SK-N-SH treated with all-trans-retinoic acid at 6 μM for 48 hours (cell line): Measurements from ENCODE around the gene ABR.

ENCODE experiments used
- ATAC-seq: fragments of 200-7000 bp; cut with Tn5 transposase; 3 replicates; pipeline ENCODE4 v1.9.1; 2020; ENCODE audit warnings: mild to moderate bottlenecking, moderate library complexity
- ARNTL ChIP-seq: fragments of 450-650 bp; formaldehyde crosslinking; IDR thresholded peaks from 2 replicates; pipeline ENCODE4 v1.5.0; 2020; ENCODE audit warnings: low read depth, mild to moderate bottlenecking, moderate library complexity, borderline replicate concordance
- BACH2 ChIP-seq: fragments of 250-450 bp; sonication (Bioruptor Pico); IDR thresholded peaks from 2 replicates; pipeline ENCODE4 v1.9.0; 2021; ENCODE audit warnings: mild to moderate bottlenecking, borderline replicate concordance
- CREB5 ChIP-seq: fragments of 250-450 bp; sonication (Bioruptor Pico); IDR thresholded peaks from 2 replicates; pipeline ENCODE4 v1.5.1; 2020; ENCODE audit warnings: low read depth, mild to moderate bottlenecking, moderate library complexity
- CSDC2 ChIP-seq: fragments of 250-450 bp; sonication (Bioruptor Pico); IDR thresholded peaks from 2 replicates; pipeline ENCODE4 v1.5.0; 2020; ENCODE audit warnings: mild to moderate bottlenecking, moderate library complexity
- CSRNP3 ChIP-seq: fragments of 250-450 bp; sonication (Bioruptor Pico); IDR thresholded peaks from 2 replicates; pipeline ENCODE4 v1.5.1; 2021; ENCODE audit warnings: mild to moderate bottlenecking, moderate library complexity
- ESRRG ChIP-seq: fragments of 250-450 bp; sonication (Bioruptor Pico); IDR thresholded peaks from 2 replicates; pipeline ENCODE4 v1.6.1; 2021; ENCODE audit warnings: mild to moderate bottlenecking
- GLIS3 ChIP-seq: fragments of 250-450 bp; sonication (Bioruptor Pico); IDR thresholded peaks from 2 replicates; pipeline ENCODE4 v1.5.0; 2020; ENCODE audit warnings: mild to moderate bottlenecking, moderate library complexity
- ISL1 ChIP-seq: fragments of 250-450 bp; sonication (Bioruptor Pico); IDR thresholded peaks from 2 replicates; pipeline ENCODE4 v2.1.2; 2022; ENCODE audit warnings: mild to moderate bottlenecking, moderate library complexity
- OSR1 ChIP-seq: fragments of 250-450 bp; sonication (Bioruptor Pico); IDR thresholded peaks from 2 replicates; pipeline ENCODE4 v1.8.0; 2022; ENCODE audit warnings: moderate library complexity, mild to moderate bottlenecking, inconsistent platforms
- PATZ1 ChIP-seq: fragments of 250-450 bp; sonication (Bioruptor Pico); IDR thresholded peaks from 2 replicates; pipeline ENCODE4 v1.8.0; 2020; ENCODE audit warnings: mild to moderate bottlenecking, moderate library complexity, borderline replicate concordance
- POU6F1 ChIP-seq: fragments of 250-450 bp; sonication (Bioruptor Pico); IDR thresholded peaks from 2 replicates; pipeline ENCODE4 v1.8.0; 2021; ENCODE audit warnings: low read depth, mild to moderate bottlenecking, moderate library complexity, borderline replicate concordance
- PPARA ChIP-seq: fragments of 250-450 bp; sonication (Bioruptor Pico); IDR thresholded peaks from 2 replicates; pipeline ENCODE4 v1.5.0; 2020; ENCODE audit warnings: mild to moderate bottlenecking, borderline replicate concordance
- RARB ChIP-seq: fragments of 250-450 bp; sonication (Bioruptor Pico); IDR thresholded peaks from 2 replicates; pipeline ENCODE4 v1.8.0; 2021; ENCODE audit warnings: mild to moderate bottlenecking, moderate library complexity
- TCF4 ChIP-seq: fragments of 250-450 bp; sonication (Bioruptor Pico); IDR thresholded peaks from 2 replicates; pipeline ENCODE4 v1.8.0; 2021; ENCODE audit warnings: mild to moderate bottlenecking, moderate library complexity, borderline replicate concordance
- TOX ChIP-seq: fragments of 250-450 bp; sonication (Bioruptor Pico); IDR thresholded peaks from 2 replicates; pipeline ENCODE4 v1.8.0; 2021; ENCODE audit warnings: mild to moderate bottlenecking, moderate library complexity, borderline replicate concordance
- TSHZ2 ChIP-seq: fragments of 250-450 bp; sonication (Bioruptor Pico); IDR thresholded peaks from 2 replicates; pipeline ENCODE4 v1.5.0; 2020; ENCODE audit warnings: mild to moderate bottlenecking, moderate library complexity
- ZC3H10 ChIP-seq: fragments of 250-450 bp; sonication (Bioruptor Pico); IDR thresholded peaks from 2 replicates; pipeline ENCODE4 v1.5.1; 2021; ENCODE audit warnings: mild to moderate bottlenecking, moderate library complexity
- ZFP3 ChIP-seq: fragments of 250-450 bp; sonication (Bioruptor Pico); IDR thresholded peaks from 2 replicates; pipeline ENCODE4 v1.5.0; 2020; ENCODE audit warnings: mild to moderate bottlenecking, moderate library complexity
- ZFP30 ChIP-seq: fragments of 450-650 bp; formaldehyde crosslinking; IDR thresholded peaks from 2 replicates; pipeline ENCODE4 v1.5.0; 2022; ENCODE audit warnings: mild to moderate bottlenecking, moderate library complexity
- ZNF565 ChIP-seq: fragments of 450-650 bp; formaldehyde crosslinking; conservative IDR thresholded peaks from 2 replicates; pipeline ENCODE4 v1.5.0; 2020; ENCODE audit warnings: low read depth, mild to moderate bottlenecking, moderate library complexity
- ZNF70 ChIP-seq: fragments of 450-650 bp; formaldehyde crosslinking; IDR thresholded peaks from 2 replicates; pipeline ENCODE4 v1.5.0; 2020; ENCODE audit warnings: mild to moderate bottlenecking, moderate library complexity
- ZNF8 ChIP-seq: fragments of 450-650 bp; formaldehyde crosslinking; IDR thresholded peaks from 2 replicates; pipeline ENCODE4 v1.5.0; 2020; ENCODE audit warnings: mild to moderate bottlenecking, moderate library complexity

The ABR gene

GRCh38 chr17:1168533-1169220, 11.1 kb downstream of the ABR start:
- no peak for TF ChIP-seq ZFP30 (CRISPR knock-in tag)
- no peak for TF ChIP-seq PATZ1 (CRISPR knock-in tag)
- TF ChIP-seq ZNF8 = no peak
- no peak for TF ChIP-seq GLIS3
- TF ChIP-seq RARB (CRISPR knock-in tag) = no peak
- no peak for TF ChIP-seq ZNF70 (CRISPR knock-in tag)
- no peak for TF ChIP-seq ISL1 (CRISPR knock-in tag)
- no peak for TF ChIP-seq BACH2 (CRISPR knock-in tag)
- no peak for TF ChIP-seq ZNF565
- ATAC-seq = no peak

- ATAC-seq = no peak
- TF ChIP-seq POU6F1 (no peak), ZNF8 (no peak), ZNF565 (no peak), PPARA (CRISPR knock-in tag) (no peak), ZNF70 (CRISPR knock-in tag) (no peak), PATZ1 (CRISPR knock-in tag) (no peak), ZFP30 (CRISPR knock-in tag) (no peak), OSR1 (no peak), CSDC2 (no peak), ISL1 (CRISPR knock-in tag) (no peak), GLIS3 (no peak), TSHZ2 (no peak), ESRRG (CRISPR knock-in tag) (no peak), TCF4 (CRISPR knock-in tag) (no peak)
Measured at GRCh38 chr17:1166276-1166675, 13.5 kb downstream of the ABR start.

GRCh38 chr17:1165836-1166235, 13.9 kb downstream of the ABR start:
- ATAC-seq = no peak
- TF ChIP-seq TCF4 (CRISPR knock-in tag) = no peak
- TF ChIP-seq ZNF565 = no peak
- TF ChIP-seq ZFP3 (CRISPR knock-in tag) = no peak
- TF ChIP-seq ISL1 (CRISPR knock-in tag) = no peak
- no peak for TF ChIP-seq ZFP30 (CRISPR knock-in tag)
- no peak for TF ChIP-seq CSDC2
- TF ChIP-seq ZC3H10 (CRISPR knock-in tag) = no peak
- no peak for TF ChIP-seq OSR1
- no peak for TF ChIP-seq ESRRG (CRISPR knock-in tag)
- TF ChIP-seq POU6F1 = no peak
- no peak for TF ChIP-seq ZNF70 (CRISPR knock-in tag)
- no peak for TF ChIP-seq GLIS3
- no peak for TF ChIP-seq ARNTL (CRISPR knock-in tag)
- TF ChIP-seq BACH2 (CRISPR knock-in tag) = no peak
- TF ChIP-seq TOX = no peak
- TF ChIP-seq CREB5 (CRISPR knock-in tag) = no peak
- TF ChIP-seq CSRNP3 (CRISPR knock-in tag) = no peak
